Kidney (tissue), 14 donors: ENCODE data around the gene ULK4. TPM values are rescaled to one million over a fixed set of nuclear protein-coding genes. Genes with fewer than 3 reads are reported as not detected.
A peak's percentile ranks its signal among the peaks of the same experiment; 100 is the strongest.
"Not testable (repeated sequence)": the region's sequence is repeated elsewhere in the genome, so short reads cannot be mapped to it uniquely, and the experiment has no call there.

Experiments used
- DNase-seq, 5 donors: peaks; one replicate each; pipeline ENCODE4 v3.0.0-alpha.2; 2013 to 2020
- FAIRE-seq: peaks from 2 replicates; lab custom pipeline; 2012; peaks lifted over from hg19 to GRCh38; lab: Jason Lieb, UNC
- H3K27ac ChIP-seq, 2 donors: one replicate each; pipeline ENCODE4 v1.7.0; 2013; ENCODE audit warnings: low read depth in 2 of 2, low read length in 2 of 2, inconsistent platforms in 1 of 2
- H3K27me3 ChIP-seq: one replicate; pipeline ENCODE4 v1.7.1; 2013; ENCODE audit warnings: low read length, inconsistent platforms; ENCODE audit not compliant: control insufficient read depth, insufficient read depth
- H3K36me3 ChIP-seq, 3 donors: one replicate each; pipeline versions ENCODE4 v1.7.0 to v1.7.1; 2013; ENCODE audit warnings: low read length in 3 of 3, control low read depth in 1 of 3, inconsistent platforms in 1 of 3; ENCODE audit not compliant: insufficient read depth in 3 of 3, control insufficient read depth in 2 of 3
- H3K4me1 ChIP-seq, 3 donors: one replicate each; pipeline versions ENCODE4 v1.7.0 to v1.7.1; 2013; ENCODE audit warnings: low read length in 3 of 3, inconsistent platforms in 1 of 3, low read depth in 1 of 3; ENCODE audit not compliant: control insufficient read depth in 2 of 3, insufficient read depth in 2 of 3
- H3K4me3 ChIP-seq, 3 donors: one replicate each; pipeline versions ENCODE4 v1.7.0 to v1.8.1; 2013; ENCODE audit warnings: low read length in 3 of 3, control low read depth in 1 of 3, inconsistent platforms in 1 of 3
- H3K9ac ChIP-seq, 3 donors: one replicate each; pipeline versions ENCODE4 v1.7.0 to v1.7.1; 2013; ENCODE audit warnings: low read length in 3 of 3, control low read depth in 1 of 3, inconsistent platforms in 1 of 3
- H3K9me3 ChIP-seq, 3 donors: one replicate each; pipeline versions ENCODE4 v1.7.0 to v1.7.1; 2013; ENCODE audit warnings: low read length in 3 of 3, control low read depth in 1 of 3, inconsistent platforms in 1 of 3; ENCODE audit not compliant: control insufficient read depth in 2 of 3, insufficient read depth in 1 of 3
- intact Hi-C: fragments of 100-400 bp; cut with DNase I; formaldehyde crosslinking; loops from one replicate; pipeline ENCODE4 v1.11.1; 2022
- polyA plus RNA-seq: library from polyadenylated mRNA; stranded (reverse); fragments of 350-450 nt; fragmentation: Illumina TruSeq; extraction: RNeasy Lipid Tissue Mini Kit (QIAGEN cat#74804); gene quantifications from one replicate; pipeline ENCODE4 v1.2.3, GENCODE V29; 2014; ENCODE audit warnings: low read depth, low replicate concordance; ENCODE audit not compliant: insufficient read depth
- total RNA-seq: library from RNA; stranded (reverse); fragmentation: NEBNext Ultra II Directional; extraction: Animal tissue kit (Norgen Biotek cat#: 25700); gene quantifications from one replicate; pipeline ENCODE4 v1.2.1, GENCODE V29; 2021
- TF ChIP-seq, protein P1 (sequence below): IDR thresholded peaks from 3 replicates; pipeline ENCODE4 v1.5.1; 2012; ENCODE audit warnings: mild to moderate bottlenecking, moderate library complexity, borderline replicate concordance; ENCODE audit not compliant: insufficient read depth; ENCODE audit errors: extremely low read depth
- donor health status: control.
- donor health status: control.
- donor health status: control.
- donor health status: control.
- donor health status: control.
- donor health status: DM: yes; HTN: yes; CAD: no.
- donor health status: Normal renal cell carcinoma (clear cell type).

ULK4 gene
- total and polyA plus RNA-seq, 2 donors from 2014 or later, result 4.6 to 20.5 TPM

DNA sequence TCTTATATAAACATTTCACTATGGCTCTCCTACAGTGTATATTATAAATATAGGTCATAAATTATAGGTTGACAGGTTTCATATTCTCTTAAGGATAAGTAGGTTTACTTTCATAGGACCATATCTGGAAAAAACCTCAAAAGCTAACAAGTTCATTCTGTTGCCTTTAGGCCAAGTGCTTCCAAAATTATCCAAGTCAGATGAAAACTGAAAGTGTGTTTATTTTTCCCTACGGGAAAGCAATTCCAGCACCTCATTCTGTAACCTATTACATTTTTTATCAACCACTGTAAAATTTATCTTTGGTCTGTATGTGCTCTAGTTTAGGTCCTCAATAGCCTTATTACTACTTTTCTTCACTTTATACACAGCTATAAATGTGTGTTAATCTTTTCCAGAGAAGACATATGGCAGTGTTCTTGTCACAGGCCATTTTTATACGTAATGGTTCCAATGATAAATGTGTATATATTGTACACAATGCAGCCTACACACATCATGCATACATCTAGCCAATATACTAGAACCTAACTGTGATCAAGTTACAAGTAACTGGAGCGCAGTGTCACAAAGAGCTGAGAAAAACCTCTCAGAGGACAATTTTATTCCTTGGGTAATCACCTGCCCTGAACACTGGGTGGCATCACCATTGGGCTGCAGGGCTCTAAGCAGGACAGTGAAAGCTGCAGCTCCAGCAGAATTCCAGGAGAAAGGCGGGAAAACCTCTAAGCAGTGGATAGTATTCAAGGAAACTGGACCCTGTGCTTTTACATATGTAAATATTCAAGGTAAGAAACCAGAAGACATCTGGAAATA, 511.3 kb downstream of the ULK4 start:
- TF ChIP-seq, protein P1, sequence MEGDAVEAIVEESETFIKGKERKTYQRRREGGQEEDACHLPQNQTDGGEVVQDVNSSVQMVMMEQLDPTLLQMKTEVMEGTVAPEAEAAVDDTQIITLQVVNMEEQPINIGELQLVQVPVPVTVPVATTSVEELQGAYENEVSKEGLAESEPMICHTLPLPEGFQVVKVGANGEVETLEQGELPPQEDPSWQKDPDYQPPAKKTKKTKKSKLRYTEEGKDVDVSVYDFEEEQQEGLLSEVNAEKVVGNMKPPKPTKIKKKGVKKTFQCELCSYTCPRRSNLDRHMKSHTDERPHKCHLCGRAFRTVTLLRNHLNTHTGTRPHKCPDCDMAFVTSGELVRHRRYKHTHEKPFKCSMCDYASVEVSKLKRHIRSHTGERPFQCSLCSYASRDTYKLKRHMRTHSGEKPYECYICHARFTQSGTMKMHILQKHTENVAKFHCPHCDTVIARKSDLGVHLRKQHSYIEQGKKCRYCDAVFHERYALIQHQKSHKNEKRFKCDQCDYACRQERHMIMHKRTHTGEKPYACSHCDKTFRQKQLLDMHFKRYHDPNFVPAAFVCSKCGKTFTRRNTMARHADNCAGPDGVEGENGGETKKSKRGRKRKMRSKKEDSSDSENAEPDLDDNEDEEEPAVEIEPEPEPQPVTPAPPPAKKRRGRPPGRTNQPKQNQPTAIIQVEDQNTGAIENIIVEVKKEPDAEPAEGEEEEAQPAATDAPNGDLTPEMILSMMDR, result no peak
- DNase-seq (peak in 3 of 5 donors; percentile 18 to 56 (median 40)), FAIRE-seq (no peak)
- intact Hi-C loops, result no loop called here
- H3K9ac ChIP-seq, result no peak overlapping the region
- no peaks in the 10 kb centered on the region for H3K36me3 ChIP-seq
- no peak overlapping the region for H3K27ac ChIP-seq
- H3K9me3 ChIP-seq, result no peaks in the 10 kb centered on the region
- H3K4me3 ChIP-seq, result no peak overlapping the region
- no peaks in the 10 kb centered on the region for H3K27me3 ChIP-seq
- H3K4me1 ChIP-seq, result no peaks in the 10 kb centered on the region

DNA sequence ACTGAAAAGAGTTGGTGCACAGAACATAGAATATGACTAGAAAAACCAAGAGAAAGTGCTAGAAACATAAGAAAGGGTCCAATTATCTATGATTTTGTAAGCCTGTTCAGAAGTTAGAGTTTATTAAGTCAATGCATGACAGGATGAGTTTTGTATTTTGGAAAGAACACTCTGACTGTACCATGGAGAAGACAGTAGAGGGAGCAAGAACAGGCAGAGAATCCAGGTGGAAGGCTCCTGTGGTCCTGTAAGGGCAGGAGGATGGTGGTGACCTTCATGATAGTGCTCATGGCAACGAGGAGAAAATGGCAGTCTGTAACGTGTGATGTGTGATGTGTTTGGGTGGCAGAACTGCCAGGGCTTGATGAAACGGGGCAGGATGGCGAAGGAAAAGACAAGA, 513.5 kb downstream of the ULK4 start:
- intact Hi-C loops, result no loop called here
- TF ChIP-seq, protein P1, result no peak
- no peaks in the 10 kb centered on the region for H3K36me3 ChIP-seq
- H3K4me1 ChIP-seq, result no peaks in the 10 kb centered on the region
- H3K27ac ChIP-seq, result no peak overlapping the region
- H3K9ac ChIP-seq, result no peak overlapping the region
- no peak overlapping the region for H3K4me3 ChIP-seq
- DNase-seq (no peak), FAIRE-seq (no peak)
- no peaks in the 10 kb centered on the region for H3K9me3 ChIP-seq
- H3K27me3 ChIP-seq, result no peaks in the 10 kb centered on the region

DNA sequence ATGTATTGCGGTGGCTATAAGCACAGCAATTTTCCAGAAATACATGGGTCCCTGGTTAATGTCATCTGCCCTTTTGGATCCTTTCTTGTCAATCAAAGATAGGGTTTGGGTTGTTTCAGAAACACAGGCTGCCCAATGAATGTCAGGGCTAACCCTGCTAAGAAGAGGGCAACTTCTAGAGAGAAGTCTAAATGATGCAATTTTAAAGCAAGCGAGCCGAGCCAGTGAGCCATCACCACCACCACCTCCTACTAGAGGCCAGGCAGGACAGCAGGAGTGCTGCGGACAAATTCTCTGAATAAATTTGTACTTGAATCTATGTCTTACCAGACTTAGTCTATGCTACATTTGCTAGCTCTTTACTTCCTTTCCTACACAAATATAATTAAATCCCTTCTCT, 514.2 kb downstream of the ULK4 start:
- H3K4me3 ChIP-seq, result no peak overlapping the region
- TF ChIP-seq, protein P1, result no peak
- H3K9ac ChIP-seq, result no peak overlapping the region
- DNase-seq (no peak), FAIRE-seq (no peak)
- no peaks in the 10 kb centered on the region for H3K4me1 ChIP-seq
- no peaks in the 10 kb centered on the region for H3K27me3 ChIP-seq
- intact Hi-C loops, result no loop called here
- H3K9me3 ChIP-seq, result no peaks in the 10 kb centered on the region
- no peak overlapping the region for H3K27ac ChIP-seq
- no peaks in the 10 kb centered on the region for H3K36me3 ChIP-seq

DNA sequence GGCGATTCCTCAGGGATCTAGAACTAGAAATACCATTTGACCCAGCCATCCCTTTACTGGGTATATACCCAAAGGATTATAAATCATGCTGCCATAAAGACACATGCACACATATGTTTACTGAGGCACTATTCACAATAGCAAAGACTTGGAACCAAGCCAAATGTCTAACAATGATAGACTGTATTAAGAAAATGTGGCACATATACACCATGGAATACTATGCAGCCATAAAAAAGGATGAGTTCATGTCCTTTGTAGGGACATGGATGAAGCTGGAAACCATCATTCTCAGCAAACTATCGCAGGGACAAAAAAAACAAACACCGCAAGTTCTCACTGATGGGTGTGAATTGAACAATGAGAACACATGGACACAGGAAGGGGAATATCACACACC, 515.6 kb downstream of the ULK4 start:
- H3K4me1 ChIP-seq, DNase-seq, FAIRE-seq: not testable (repeated sequence)

More for the DNA sequence above, 515.6 kb downstream of the ULK4 start:
- H3K27ac ChIP-seq, H3K36me3 ChIP-seq, H3K9me3 ChIP-seq, H3K9ac ChIP-seq, H3K27me3 ChIP-seq, H3K4me3 ChIP-seq, intact Hi-C loops: not testable (repeated sequence)
